ENCODE measurements around the gene GINS2. TPM values are rescaled to one million over a fixed set of nuclear protein-coding genes. Genes with fewer than 3 reads are reported as not detected.

Gene GINS2
- polyA plus RNA-seq, 4 donors: 19.0 to 22.7 (median 20.8) TPM

GRCh38 chr16:85656351-85657266, 32.1 kb downstream of the GINS2 start:
- DNase-seq (ENCODE audit: low read depth in 4 of 4, low spot score in 3 of 4): no peak

GRCh38 chr16:85655216-85656129, 33.3 kb downstream of the GINS2 start:
- no peak for DNase-seq (ENCODE audit: low read depth in 4 of 4, low spot score in 3 of 4)

GRCh38 chr16:85654251-85655095, 34.3 kb downstream of the GINS2 start:
- no peak for DNase-seq (ENCODE audit: low read depth in 4 of 4, low spot score in 3 of 4)

- DNase-seq (ENCODE audit: low read depth in 4 of 4, low spot score in 3 of 4): no peak
These were observed 35.4 kb downstream of the GINS2 start for GRCh38 chr16:85653290-85653891.

GRCh38 chr16:85652431-85653221, 36.1 kb downstream of the GINS2 start:
- peak in 1 of 4 donors; percentile 45 for DNase-seq (ENCODE audit: low read depth in 4 of 4, low spot score in 3 of 4)

GRCh38 chr16:85651629-85652430, 36.9 kb downstream of the GINS2 start:
- DNase-seq (ENCODE audit: low read depth in 4 of 4, low spot score in 3 of 4): peak in 1 of 4 donors; percentile 44

- DNase-seq (ENCODE audit: low read depth in 4 of 4, low spot score in 3 of 4): no peak
These were observed 37.7 kb downstream of the GINS2 start for GRCh38 chr16:85650844-85651628.

- no peak for DNase-seq (ENCODE audit: low read depth in 4 of 4, low spot score in 3 of 4)
These were observed 38.5 kb downstream of the GINS2 start for GRCh38 chr16:85650135-85650843.

- DNase-seq (ENCODE audit: low read depth in 4 of 4, low spot score in 3 of 4): no peak
These were observed 39.2 kb downstream of the GINS2 start for GRCh38 chr16:85649411-85650134.

- no peak for DNase-seq (ENCODE audit: low read depth in 4 of 4, low spot score in 3 of 4)
These were observed 39.9 kb downstream of the GINS2 start for GRCh38 chr16:85648805-85649204.

GRCh38 chr16:85648070-85648714, 40.6 kb downstream of the GINS2 start:
- DNase-seq (ENCODE audit: low read depth in 4 of 4, low spot score in 3 of 4): no peak

- DNase-seq (ENCODE audit: low read depth in 4 of 4, low spot score in 3 of 4): no peak
These were observed 41.8 kb downstream of the GINS2 start for GRCh38 chr16:85646976-85647375.

GRCh38 chr16:85646358-85646907, 42.3 kb downstream of the GINS2 start:
- no peak for DNase-seq (ENCODE audit: low read depth in 4 of 4, low spot score in 3 of 4)

- DNase-seq (ENCODE audit: low read depth in 4 of 4, low spot score in 3 of 4): no peak
These were observed 43.6 kb downstream of the GINS2 start for GRCh38 chr16:85645021-85645589.

- DNase-seq (ENCODE audit: low read depth in 4 of 4, low spot score in 3 of 4): no peak
These were observed 44.6 kb downstream of the GINS2 start for GRCh38 chr16:85644093-85644712.
